Colonic mucosa (tissue), 4 donors: ENCODE measurements around the gene GBGT1. TPM values are rescaled to one million over a fixed set of nuclear protein-coding genes. Genes with fewer than 3 reads are reported as not detected.

Source experiments
- DNase-seq: peaks from one replicate; pipeline ENCODE4 v3.0.0-alpha.2; 2020
- H3K27ac ChIP-seq: fragments of 200-600 bp; one replicate; pipeline ENCODE4 v1.8.0; 2021
- H3K27me3 ChIP-seq: fragments of 200-600 bp; one replicate; pipeline ENCODE4 v1.8.0; 2021
- H3K36me3 ChIP-seq: fragments of 200-600 bp; one replicate; pipeline ENCODE4 v1.8.0; 2021
- H3K4me1 ChIP-seq: fragments of 200-600 bp; one replicate; pipeline ENCODE4 v1.8.0; 2021; ENCODE audit warnings: mild to moderate bottlenecking
- H3K4me3 ChIP-seq: fragments of 200-600 bp; one replicate; pipeline ENCODE4 v1.8.0; 2021
- H3K9ac ChIP-seq, 2 donors: one replicate each; pipeline ENCODE4 v1.7.0; 2013; ENCODE audit warnings: control low read depth in 2 of 2, low read depth in 2 of 2, low read length in 2 of 2
- H3K9me3 ChIP-seq: fragments of 200-600 bp; one replicate; pipeline ENCODE4 v1.8.0; 2021
- intact Hi-C: fragments of 100-400 bp; cut with DNase I; formaldehyde crosslinking; loops from one replicate; pipeline ENCODE4 v1.14.1; 2022
- total RNA-seq, 2 donors: library from RNA; stranded (reverse); fragmentation: NEBNext Ultra II Directional in 1 of 2; extraction: Animal tissue kit (Norgen Biotek cat#: 25700) in 1 of 2; gene quantifications; one replicate each; pipeline ENCODE4 v1.2.1, GENCODE V29; 2021
- TF ChIP-seq, protein P1 (sequence below): fragments of 200-600 bp; IDR thresholded peaks from one replicate; pipeline ENCODE4 v1.8.0; 2022; ENCODE audit warnings: antibody characterized with exemption, mild to moderate bottlenecking
- donor health status: healthy.
- donor health status: DM: no; HTN: no; CAD: no.
- donor health status: DM: no; HTN: no; CAD: no.

The GBGT1 gene
- total RNA-seq, 2 donors from 2014 or later, result 4.6 to 4.8 TPM

DNA sequence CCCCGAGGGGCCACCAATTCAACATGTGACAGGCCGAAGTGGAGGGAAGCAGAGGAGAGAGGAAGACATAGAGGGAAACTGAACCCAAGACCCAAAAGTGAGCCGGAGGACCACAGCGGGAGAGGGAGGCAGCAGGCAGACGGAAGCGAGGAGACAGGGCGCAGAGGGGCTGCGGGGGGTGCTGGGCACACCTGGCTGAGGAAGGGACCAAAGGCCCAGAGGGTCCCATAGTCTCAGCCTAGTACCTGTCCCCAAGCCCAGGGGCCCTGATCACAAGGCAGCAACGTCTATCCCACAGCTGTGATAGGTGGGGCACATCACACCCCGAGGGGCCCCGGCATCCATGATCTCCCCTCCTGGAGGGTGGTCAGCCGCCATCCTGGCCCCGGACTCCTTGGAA, 35.6 kb downstream of the GBGT1 start:
- H3K4me3 ChIP-seq, result no peak overlapping the region
- intact Hi-C loops, result no loop called here
- no peaks in the 10 kb centered on the region for H3K36me3 ChIP-seq
- H3K9ac ChIP-seq, result peak overlapping the region in 1 of 2 donors; percentile 12
- no peaks in the 10 kb centered on the region for H3K27me3 ChIP-seq
- TF ChIP-seq, protein P1, sequence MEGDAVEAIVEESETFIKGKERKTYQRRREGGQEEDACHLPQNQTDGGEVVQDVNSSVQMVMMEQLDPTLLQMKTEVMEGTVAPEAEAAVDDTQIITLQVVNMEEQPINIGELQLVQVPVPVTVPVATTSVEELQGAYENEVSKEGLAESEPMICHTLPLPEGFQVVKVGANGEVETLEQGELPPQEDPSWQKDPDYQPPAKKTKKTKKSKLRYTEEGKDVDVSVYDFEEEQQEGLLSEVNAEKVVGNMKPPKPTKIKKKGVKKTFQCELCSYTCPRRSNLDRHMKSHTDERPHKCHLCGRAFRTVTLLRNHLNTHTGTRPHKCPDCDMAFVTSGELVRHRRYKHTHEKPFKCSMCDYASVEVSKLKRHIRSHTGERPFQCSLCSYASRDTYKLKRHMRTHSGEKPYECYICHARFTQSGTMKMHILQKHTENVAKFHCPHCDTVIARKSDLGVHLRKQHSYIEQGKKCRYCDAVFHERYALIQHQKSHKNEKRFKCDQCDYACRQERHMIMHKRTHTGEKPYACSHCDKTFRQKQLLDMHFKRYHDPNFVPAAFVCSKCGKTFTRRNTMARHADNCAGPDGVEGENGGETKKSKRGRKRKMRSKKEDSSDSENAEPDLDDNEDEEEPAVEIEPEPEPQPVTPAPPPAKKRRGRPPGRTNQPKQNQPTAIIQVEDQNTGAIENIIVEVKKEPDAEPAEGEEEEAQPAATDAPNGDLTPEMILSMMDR, result no peak
- peaks cover 4% of the 10 kb centered on the region for H3K4me1 ChIP-seq
- H3K9me3 ChIP-seq, result no peaks in the 10 kb centered on the region
- H3K27ac ChIP-seq, result no peak overlapping the region
- no peak for DNase-seq

DNA sequence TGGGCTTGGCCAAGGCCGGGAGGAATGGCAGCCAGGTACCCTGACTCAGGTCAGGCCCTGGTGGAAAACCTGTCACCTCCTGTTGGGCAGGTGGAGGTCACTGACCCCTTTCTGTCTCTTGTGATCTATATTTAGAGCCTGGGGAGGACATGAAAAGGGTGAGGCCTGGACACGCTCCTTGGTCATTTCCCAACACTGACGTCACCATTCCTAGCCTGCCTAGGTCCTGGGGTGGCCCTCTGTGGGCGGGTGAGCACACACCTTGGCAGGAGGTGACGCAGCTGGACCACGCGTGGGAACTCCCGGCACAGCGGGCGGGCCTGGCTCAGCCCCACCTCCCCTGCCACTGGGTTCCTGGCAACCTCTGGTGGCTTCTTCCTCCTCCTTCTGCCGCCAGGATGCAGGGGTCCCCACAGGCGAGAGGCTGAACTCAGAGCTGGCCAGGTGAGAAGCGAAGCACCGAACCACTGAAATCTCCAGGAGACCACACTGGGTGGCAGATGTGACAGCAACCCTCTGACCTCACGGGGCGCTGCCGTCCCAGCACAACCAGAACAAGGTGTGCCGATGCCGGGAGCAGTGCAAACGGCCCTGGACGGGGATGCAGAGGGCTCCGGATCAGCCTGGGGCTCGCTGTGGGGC, 36.3 kb downstream of the GBGT1 start:
- H3K27me3 ChIP-seq, result no peaks in the 10 kb centered on the region
- H3K4me3 ChIP-seq, result no peak overlapping the region
- DNase-seq, result no peak
- intact Hi-C loops, result no loop called here
- H3K4me1 ChIP-seq, result no peaks in the 10 kb centered on the region
- peak overlapping the region; percentile 14 to 41 for H3K9ac ChIP-seq
- no peaks in the 10 kb centered on the region for H3K9me3 ChIP-seq
- H3K27ac ChIP-seq, result no peak overlapping the region
- H3K36me3 ChIP-seq, result no peaks in the 10 kb centered on the region
- TF ChIP-seq, protein P1, result no peak

DNA sequence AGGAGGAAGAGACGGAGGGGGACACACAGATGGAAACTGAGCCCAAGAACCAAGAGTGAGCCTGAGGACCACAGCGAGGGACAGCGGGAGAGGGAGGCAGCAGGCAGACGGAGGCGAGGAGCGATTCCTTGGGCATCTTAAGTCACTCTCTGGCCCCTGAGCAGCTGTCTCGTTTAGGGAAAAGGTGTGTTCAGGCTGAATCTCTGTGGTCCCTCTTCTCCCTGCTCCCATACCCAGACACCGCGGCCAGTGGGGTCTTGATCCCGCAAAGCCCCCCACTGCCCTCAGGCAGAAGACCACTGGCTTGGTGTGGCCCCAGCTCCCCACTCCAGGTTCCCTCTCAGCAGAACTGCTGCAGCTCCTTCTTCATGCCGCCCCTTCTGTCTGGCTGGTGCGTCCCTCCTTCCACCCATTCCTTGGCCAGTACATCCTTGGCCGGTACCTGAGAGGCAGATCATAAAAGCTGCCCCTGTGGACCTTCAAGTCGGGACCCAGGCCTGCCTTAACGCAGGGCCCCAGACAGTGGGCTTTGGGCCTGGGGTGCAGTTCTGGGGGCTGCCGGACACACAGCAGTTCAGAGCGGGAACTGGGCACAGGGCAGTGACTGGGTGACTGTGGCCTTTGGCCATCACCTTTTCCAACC, 36.9 kb downstream of the GBGT1 start:
- peak overlapping the region; percentile 41 to 53 for H3K9ac ChIP-seq
- H3K9me3 ChIP-seq, result no peaks in the 10 kb centered on the region
- H3K36me3 ChIP-seq, result no peaks in the 10 kb centered on the region
- H3K4me1 ChIP-seq, result no peaks in the 10 kb centered on the region
- peak overlapping the region; percentile 62 for H3K27ac ChIP-seq
- intact Hi-C loops, result no loop called here
- TF ChIP-seq, protein P1, result no peak
- H3K4me3 ChIP-seq, result no peak overlapping the region
- DNase-seq, result no peak
- H3K27me3 ChIP-seq, result no peaks in the 10 kb centered on the region

DNA sequence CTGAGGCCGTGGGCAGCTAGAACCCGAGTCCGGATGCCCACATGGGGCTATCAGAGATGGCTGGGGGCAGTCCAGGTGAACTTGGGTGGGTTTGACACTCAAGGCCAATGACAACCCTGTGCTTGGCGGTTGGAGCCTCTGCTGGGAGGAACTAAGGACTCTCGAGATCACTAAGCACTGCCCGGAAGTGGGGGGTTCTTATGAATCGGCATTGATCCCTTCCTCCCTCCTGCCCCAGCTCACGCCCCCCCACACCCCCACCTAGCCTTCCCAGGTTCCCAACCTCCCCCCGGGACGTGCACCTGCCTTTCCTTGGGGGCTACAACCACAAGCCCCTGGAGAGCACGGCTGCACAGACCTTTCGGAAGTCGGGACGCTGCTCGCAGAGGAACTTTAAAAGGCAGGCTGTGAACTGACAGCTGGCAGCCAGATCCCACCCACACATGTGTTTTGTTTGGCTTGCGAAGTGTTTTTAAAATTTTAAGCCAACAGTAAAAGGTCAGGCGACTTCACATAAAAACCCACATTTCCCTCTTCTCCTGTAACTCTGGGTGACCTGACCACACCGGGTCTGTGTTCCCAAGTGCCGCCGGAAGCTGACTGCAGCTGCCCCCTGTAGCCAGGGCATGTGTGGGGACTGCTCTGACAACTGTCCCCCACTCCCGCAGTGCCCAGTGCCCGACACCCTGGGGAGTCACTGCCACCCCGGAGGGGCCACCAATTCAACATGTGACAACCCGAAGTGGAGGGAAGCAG, 37.6 kb downstream of the GBGT1 start:
- TF ChIP-seq, protein P1, result no peak
- DNase-seq, result no peak
- Histone ChIP-seq H3K9ac (peak overlapping the region; percentile 41 to 53), H3K4me1 (no peaks in the 10 kb centered on the region), H3K9me3 (no peaks in the 10 kb centered on the region), H3K27me3 (no peaks in the 10 kb centered on the region), H3K27ac (peak overlapping the region; percentile 62), H3K4me3 (no peak overlapping the region), H3K36me3 (no peaks in the 10 kb centered on the region)
- intact Hi-C loops, result no loop called here

DNA sequence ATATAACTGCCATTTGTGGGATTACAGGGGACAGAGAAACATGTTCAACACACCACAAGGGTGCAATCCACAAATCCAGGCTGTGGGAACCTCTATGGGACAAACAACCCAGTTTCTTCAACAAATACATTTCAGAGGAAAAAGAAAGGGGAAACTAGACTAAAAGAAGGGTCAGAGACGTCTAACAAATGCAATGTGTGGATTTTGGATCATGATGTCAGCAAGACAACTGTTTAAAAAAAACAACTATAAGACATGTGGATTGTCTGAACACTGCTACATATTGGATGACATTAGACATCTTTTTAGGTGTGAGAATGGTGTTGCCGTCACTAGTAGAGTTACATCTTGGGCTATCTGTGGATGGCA, 38.8 kb downstream of the GBGT1 start:
- TF ChIP-seq, protein P1, result no peak
- peaks cover 1% of the 10 kb centered on the region for H3K4me1 ChIP-seq
- H3K4me3 ChIP-seq, result no peak overlapping the region
- peak overlapping the region in 1 of 2 donors; percentile 40 for H3K9ac ChIP-seq
- intact Hi-C loops, result no loop called here
- H3K27ac ChIP-seq, result no peak overlapping the region
- H3K36me3 ChIP-seq, result no peaks in the 10 kb centered on the region
- no peaks in the 10 kb centered on the region for H3K27me3 ChIP-seq
- DNase-seq, result no peak
- no peaks in the 10 kb centered on the region for H3K9me3 ChIP-seq
